ENCODE data around the gene COX10.
"Not testable (repeated sequence)": the region's sequence is repeated elsewhere in the genome, so short reads cannot be mapped to it uniquely, and the experiment has no call there.

Gene COX10

GRCh38 chr17:14236032-14236431 is 166.7 kb downstream of the COX10 start:
- H3K79me1 ChIP-seq (ENCODE audit: low read length); H3K4me3 ChIP-seq (ENCODE audit: low read depth, low read length); H2AFZ ChIP-seq (ENCODE audit: insufficient read depth, low read length, poor library complexity); H3K27me3 ChIP-seq (ENCODE audit: insufficient read depth, low read length); H3K4me2 ChIP-seq (ENCODE audit: low read length); H3K27ac ChIP-seq (ENCODE audit: low read depth, low read length); H4K12ac ChIP-seq (ENCODE audit: low read depth, low read length); H4K8ac ChIP-seq (ENCODE audit: low read depth, low read length); H3K9ac ChIP-seq (ENCODE audit: low read length); H2AK5ac ChIP-seq (ENCODE audit: low read length); H2BK5ac ChIP-seq (ENCODE audit: low read depth, low read length, poor library complexity); H3K4me1 ChIP-seq (ENCODE audit: control insufficient read depth in 1 of 2, insufficient read depth in 2 of 2, low read length in 2 of 2); DNase-seq; H2BK120ac ChIP-seq (ENCODE audit: insufficient read depth, low read length, poor library complexity); H3K79me2 ChIP-seq (ENCODE audit: control insufficient read depth, insufficient read depth, low read length, poor library complexity); H3K9me3 ChIP-seq (ENCODE audit: insufficient read depth, low read depth, low read length); H3K14ac ChIP-seq (ENCODE audit: low read length); H3K36me3 ChIP-seq (ENCODE audit: control insufficient read depth in 1 of 2, insufficient read depth in 2 of 2, low read length in 2 of 2); H4K91ac ChIP-seq (ENCODE audit: low read depth, low read length); H3K23ac ChIP-seq (ENCODE audit: low read length); H3K18ac ChIP-seq (ENCODE audit: low read length); H2BK12ac ChIP-seq (ENCODE audit: low read length); H3K4ac ChIP-seq (ENCODE audit: low read depth, low read length): not testable (repeated sequence)
- WGBS (ENCODE audit: extremely low coverage, insufficient coverage, insufficient read length) = no CpG with 5 or more reads among the region's 9 CpGs

GRCh38 chr17:14236762-14237161 is 167.5 kb downstream of the COX10 start, which contains the start of gene CDRT15:
Gene CDRT15, minus strand, starts transcription at chr17:14236862. Its CDS starts 29 bp downstream, at chr17:14236833.
- not testable (repeated sequence) for H3K27ac ChIP-seq (ENCODE audit: low read depth, low read length); H3K4ac ChIP-seq (ENCODE audit: low read depth, low read length); H3K79me1 ChIP-seq (ENCODE audit: low read length); H3K36me3 ChIP-seq (ENCODE audit: control insufficient read depth in 1 of 2, insufficient read depth in 2 of 2, low read length in 2 of 2); H3K79me2 ChIP-seq (ENCODE audit: control insufficient read depth, insufficient read depth, low read length, poor library complexity); H3K27me3 ChIP-seq (ENCODE audit: insufficient read depth, low read length); H4K12ac ChIP-seq (ENCODE audit: low read depth, low read length); H4K91ac ChIP-seq (ENCODE audit: low read depth, low read length); H3K9me3 ChIP-seq (ENCODE audit: insufficient read depth, low read depth, low read length); H4K8ac ChIP-seq (ENCODE audit: low read depth, low read length); H2AK5ac ChIP-seq (ENCODE audit: low read length); H2BK12ac ChIP-seq (ENCODE audit: low read length); H3K14ac ChIP-seq (ENCODE audit: low read length); H3K4me2 ChIP-seq (ENCODE audit: low read length); H3K4me3 ChIP-seq (ENCODE audit: low read depth, low read length); H2AFZ ChIP-seq (ENCODE audit: insufficient read depth, low read length, poor library complexity); H3K9ac ChIP-seq (ENCODE audit: low read length); H2BK120ac ChIP-seq (ENCODE audit: insufficient read depth, low read length, poor library complexity); H3K23ac ChIP-seq (ENCODE audit: low read length); H2BK5ac ChIP-seq (ENCODE audit: low read depth, low read length, poor library complexity); H3K18ac ChIP-seq (ENCODE audit: low read length); DNase-seq; H3K4me1 ChIP-seq (ENCODE audit: control insufficient read depth in 1 of 2, insufficient read depth in 2 of 2, low read length in 2 of 2)
- no CpG with 5 or more reads among the region's 11 CpGs for WGBS (ENCODE audit: extremely low coverage, insufficient coverage, insufficient read length)

- not testable (repeated sequence) for H2AFZ ChIP-seq (ENCODE audit: insufficient read depth, low read length, poor library complexity); H3K14ac ChIP-seq (ENCODE audit: low read length); H4K8ac ChIP-seq (ENCODE audit: low read depth, low read length); H3K4me1 ChIP-seq (ENCODE audit: control insufficient read depth in 1 of 2, insufficient read depth in 2 of 2, low read length in 2 of 2); H2BK120ac ChIP-seq (ENCODE audit: insufficient read depth, low read length, poor library complexity); H3K9me3 ChIP-seq (ENCODE audit: insufficient read depth, low read depth, low read length); H3K4me3 ChIP-seq (ENCODE audit: low read depth, low read length); H2BK12ac ChIP-seq (ENCODE audit: low read length); H3K9ac ChIP-seq (ENCODE audit: low read length); H3K4ac ChIP-seq (ENCODE audit: low read depth, low read length); H4K12ac ChIP-seq (ENCODE audit: low read depth, low read length); H3K36me3 ChIP-seq (ENCODE audit: control insufficient read depth in 1 of 2, insufficient read depth in 2 of 2, low read length in 2 of 2); H3K79me2 ChIP-seq (ENCODE audit: control insufficient read depth, insufficient read depth, low read length, poor library complexity); H2BK5ac ChIP-seq (ENCODE audit: low read depth, low read length, poor library complexity); H3K27me3 ChIP-seq (ENCODE audit: insufficient read depth, low read length); H3K27ac ChIP-seq (ENCODE audit: low read depth, low read length); DNase-seq; H3K23ac ChIP-seq (ENCODE audit: low read length); H4K91ac ChIP-seq (ENCODE audit: low read depth, low read length); H3K4me2 ChIP-seq (ENCODE audit: low read length); H3K18ac ChIP-seq (ENCODE audit: low read length); H2AK5ac ChIP-seq (ENCODE audit: low read length); H3K79me1 ChIP-seq (ENCODE audit: low read length)
- WGBS (ENCODE audit: extremely low coverage, insufficient coverage, insufficient read length) = no CpG with 5 or more reads among the region's 5 CpGs
These were observed 170.0 kb downstream of the COX10 start for GRCh38 chr17:14239271-14239670.

GRCh38 chr17:14245002-14245401 is 175.7 kb downstream of the COX10 start:
- Histone ChIP-seq H2BK120ac (ENCODE audit: insufficient read depth, low read length, poor library complexity) (no peak overlapping the region), H3K27me3 (ENCODE audit: insufficient read depth, low read length) (no peaks in the 10 kb centered on the region), H3K9ac (ENCODE audit: low read length) (no peak overlapping the region), H3K4me3 (ENCODE audit: low read depth, low read length) (no peak overlapping the region), H3K18ac (ENCODE audit: low read length) (no peak overlapping the region), H4K91ac (ENCODE audit: low read depth, low read length) (no peak overlapping the region), H2AK5ac (ENCODE audit: low read length) (no peak overlapping the region), H4K8ac (ENCODE audit: low read depth, low read length) (no peak overlapping the region), H3K27ac (ENCODE audit: low read depth, low read length) (no peak overlapping the region), H4K12ac (ENCODE audit: low read depth, low read length) (no peak overlapping the region), H2AFZ (ENCODE audit: insufficient read depth, low read length, poor library complexity) (no peak overlapping the region), H3K9me3 (ENCODE audit: insufficient read depth, low read depth, low read length) (no peaks in the 10 kb centered on the region), H3K36me3 (ENCODE audit: control insufficient read depth in 1 of 2, insufficient read depth in 2 of 2, low read length in 2 of 2) (no peaks in the 10 kb centered on the region), H2BK12ac (ENCODE audit: low read length) (no peak overlapping the region), H3K79me2 (ENCODE audit: control insufficient read depth, insufficient read depth, low read length, poor library complexity) (no peaks in the 10 kb centered on the region), H2BK5ac (ENCODE audit: low read depth, low read length, poor library complexity) (no peak overlapping the region), H3K14ac (ENCODE audit: low read length) (no peak overlapping the region), H3K4me2 (ENCODE audit: low read length) (no peak overlapping the region), H3K4me1 (ENCODE audit: control insufficient read depth in 1 of 2, insufficient read depth in 2 of 2, low read length in 2 of 2) (no peaks in the 10 kb centered on the region), H3K79me1 (ENCODE audit: low read length) (no peaks in the 10 kb centered on the region), H3K4ac (ENCODE audit: low read depth, low read length) (no peak overlapping the region), H3K23ac (ENCODE audit: low read length) (no peak overlapping the region)
- no CpG with 5 or more reads among the region's 1 CpG for WGBS (ENCODE audit: extremely low coverage, insufficient coverage, insufficient read length)
- DNase-seq = no peak
